ENCODE measurements around the gene JMJD7.

The JMJD7 gene

GRCh38 chr15:41832208-41832607 lies 4.3 kb downstream of the JMJD7 start:
- H3K9me2 ChIP-seq (replicated peaks; ENCODE audit: control insufficient read depth, low read length), result no peaks in the 10 kb centered on the region
- H3K4me1 ChIP-seq (ENCODE audit: control insufficient read depth, low read length), result peaks cover 14% of the 10 kb centered on the region
- no peak for TF ChIP-seq CTCF (IDR thresholded peaks at IDR 0.05; ENCODE audit: low read depth, low read length, poor library complexity, severe bottlenecking)
- TF ChIP-seq EZH2phosphoT487 (IDR thresholded peaks at IDR 0.05; ENCODE audit: borderline replicate concordance, low read length), result no peak
- no peaks in the 10 kb centered on the region for H3F3A ChIP-seq (ENCODE audit: control insufficient read depth, insufficient read depth)
- no peaks in the 10 kb centered on the region for H3K9me3 ChIP-seq (ENCODE audit: control insufficient read depth, insufficient read depth, low read length)
- H3K4me2 ChIP-seq (ENCODE audit: low read length), result no peak overlapping the region
- peaks cover 2% of the 10 kb centered on the region; the same call in 1 of the 2 replicates for H3K36me3 ChIP-seq (ENCODE audit: control insufficient read depth, low read length)
- no peaks in the 10 kb centered on the region for H3K27me3 ChIP-seq (ENCODE audit: control insufficient read depth, low read length)
- no peak overlapping the region for H3K27ac ChIP-seq (ENCODE audit: low read depth, low read length)
- no peaks in the 10 kb centered on the region; the same call in 1 of the 2 replicates for H3K79me2 ChIP-seq (ENCODE audit: control insufficient read depth, low read length)
- no peaks in the 10 kb centered on the region for H4K20me1 ChIP-seq (ENCODE audit: control insufficient read depth, insufficient read depth, low read depth, low read length)
- H3K4me3 ChIP-seq (ENCODE audit: low read length), result no peak overlapping the region

- Histone ChIP-seq H3K9me3 (ENCODE audit: control insufficient read depth, insufficient read depth, low read length) (no peaks in the 10 kb centered on the region), H3K36me3 (ENCODE audit: control insufficient read depth, low read length) (peaks cover 2% of the 10 kb centered on the region; the same call in 1 of the 2 replicates), H3F3A (ENCODE audit: control insufficient read depth, insufficient read depth) (no peaks in the 10 kb centered on the region), H4K20me1 (ENCODE audit: control insufficient read depth, insufficient read depth, low read depth, low read length) (no peaks in the 10 kb centered on the region), H3K27ac (ENCODE audit: low read depth, low read length) (no peak overlapping the region), H3K27me3 (ENCODE audit: control insufficient read depth, low read length) (no peaks in the 10 kb centered on the region), H3K79me2 (ENCODE audit: control insufficient read depth, low read length) (no peaks in the 10 kb centered on the region; the same call in 1 of the 2 replicates), H3K4me3 (ENCODE audit: low read length) (no peak overlapping the region), H3K4me2 (ENCODE audit: low read length) (no peak overlapping the region), H3K4me1 (ENCODE audit: control insufficient read depth, low read length) (peaks cover 11% of the 10 kb centered on the region), H3K9me2 (replicated peaks; ENCODE audit: control insufficient read depth, low read length) (no peaks in the 10 kb centered on the region)
- TF ChIP-seq CTCF (IDR thresholded peaks at IDR 0.05; ENCODE audit: low read depth, low read length, poor library complexity, severe bottlenecking) (no peak), EZH2phosphoT487 (IDR thresholded peaks at IDR 0.05; ENCODE audit: borderline replicate concordance, low read length) (no peak)
Observed at GRCh38 chr15:41832875-41833274, 5.0 kb downstream of the JMJD7 start.

- H3K4me3 ChIP-seq (ENCODE audit: low read length), result no peak overlapping the region
- no peak overlapping the region for H3K4me2 ChIP-seq (ENCODE audit: low read length)
- no peak overlapping the region for H3K27ac ChIP-seq (ENCODE audit: low read depth, low read length)
- no peaks in the 10 kb centered on the region for H3K9me3 ChIP-seq (ENCODE audit: control insufficient read depth, insufficient read depth, low read length)
- H3K79me2 ChIP-seq (ENCODE audit: control insufficient read depth, low read length), result no peaks in the 10 kb centered on the region
- H3K9me2 ChIP-seq (replicated peaks; ENCODE audit: control insufficient read depth, low read length), result no peaks in the 10 kb centered on the region
- no peaks in the 10 kb centered on the region for H4K20me1 ChIP-seq (ENCODE audit: control insufficient read depth, insufficient read depth, low read depth, low read length)
- no peaks in the 10 kb centered on the region for H3F3A ChIP-seq (ENCODE audit: control insufficient read depth, insufficient read depth)
- no peak for TF ChIP-seq CTCF (IDR thresholded peaks at IDR 0.05; ENCODE audit: low read depth, low read length, poor library complexity, severe bottlenecking)
- no peak for TF ChIP-seq EZH2phosphoT487 (IDR thresholded peaks at IDR 0.05; ENCODE audit: borderline replicate concordance, low read length)
- peaks cover 4% of the 10 kb centered on the region for H3K4me1 ChIP-seq (ENCODE audit: control insufficient read depth, low read length)
- no peaks in the 10 kb centered on the region for H3K27me3 ChIP-seq (ENCODE audit: control insufficient read depth, low read length)
- H3K36me3 ChIP-seq (ENCODE audit: control insufficient read depth, low read length), result peaks cover 2% of the 10 kb centered on the region; the same call in 1 of the 2 replicates
Observed at GRCh38 chr15:41834096-41834495, 6.2 kb downstream of the JMJD7 start.

All from DOHH2 (cell line).